Erythroblast (primary cell): ENCODE measurements around the gene TLR2.

ENCODE experiments used
- GATA1 ChIP-seq: IDR thresholded peaks from 2 replicates; pipeline ENCODE4 v1.6.1; 2011; ENCODE audit warnings: low read depth, mild to moderate bottlenecking, control low read depth, low read length, moderate library complexity
- POLR2A ChIP-seq: IDR thresholded peaks from 2 replicates; pipeline ENCODE4 v1.6.1; 2011; ENCODE audit warnings: mild to moderate bottlenecking, low read length

- TF ChIP-seq POLR2A (no peak), GATA1 (no peak)
These were observed 45.1 kb upstream of the TLR2 start for GRCh38 chr4:153638999-153639398.
